HG03039 (cell line): Measurements from ENCODE around the gene DOCK11.

Experiments used
- ATAC-seq: cut with Tn5 transposase; IDR thresholded peaks from one replicate; pipeline ENCODE4 v1.9.1; 2021; ENCODE audit warnings: mild to moderate bottlenecking, moderate library complexity; ENCODE audit not compliant: unreplicated experiment

The DOCK11 gene

DNA sequence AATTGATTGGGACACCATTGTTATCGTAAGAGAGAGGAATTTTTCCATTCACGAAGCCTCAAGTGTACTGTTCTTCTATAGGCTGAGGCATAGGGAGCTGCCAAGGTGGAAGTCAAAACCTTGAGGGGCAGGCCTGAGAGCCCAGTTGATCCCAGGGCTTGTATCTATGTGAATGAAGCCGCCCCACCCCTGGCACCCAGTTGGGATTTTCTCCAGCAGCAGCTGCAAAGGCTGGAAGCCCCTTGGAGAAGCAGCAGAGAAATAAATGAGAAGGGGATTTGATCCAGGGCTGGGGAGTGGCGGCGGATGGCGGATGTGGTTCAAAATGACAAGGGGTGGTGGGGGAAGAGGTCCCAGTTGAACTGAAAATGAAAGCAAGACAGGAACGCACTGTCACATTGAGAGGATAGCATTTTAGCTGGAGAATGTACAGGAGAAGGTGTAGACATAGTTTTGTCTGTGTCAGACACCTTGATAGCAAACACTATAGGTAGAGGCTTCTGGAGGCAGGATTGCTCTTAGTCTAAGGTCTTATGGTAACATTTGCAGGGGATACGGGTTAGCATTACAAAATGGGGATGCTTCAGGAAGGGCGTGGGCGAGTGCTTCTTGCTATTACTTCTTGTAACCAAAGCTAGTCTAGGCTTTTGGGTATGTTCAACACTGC lies 32.6 kb downstream of the DOCK11 start:
- ATAC-seq: peak; percentile 56

DNA sequence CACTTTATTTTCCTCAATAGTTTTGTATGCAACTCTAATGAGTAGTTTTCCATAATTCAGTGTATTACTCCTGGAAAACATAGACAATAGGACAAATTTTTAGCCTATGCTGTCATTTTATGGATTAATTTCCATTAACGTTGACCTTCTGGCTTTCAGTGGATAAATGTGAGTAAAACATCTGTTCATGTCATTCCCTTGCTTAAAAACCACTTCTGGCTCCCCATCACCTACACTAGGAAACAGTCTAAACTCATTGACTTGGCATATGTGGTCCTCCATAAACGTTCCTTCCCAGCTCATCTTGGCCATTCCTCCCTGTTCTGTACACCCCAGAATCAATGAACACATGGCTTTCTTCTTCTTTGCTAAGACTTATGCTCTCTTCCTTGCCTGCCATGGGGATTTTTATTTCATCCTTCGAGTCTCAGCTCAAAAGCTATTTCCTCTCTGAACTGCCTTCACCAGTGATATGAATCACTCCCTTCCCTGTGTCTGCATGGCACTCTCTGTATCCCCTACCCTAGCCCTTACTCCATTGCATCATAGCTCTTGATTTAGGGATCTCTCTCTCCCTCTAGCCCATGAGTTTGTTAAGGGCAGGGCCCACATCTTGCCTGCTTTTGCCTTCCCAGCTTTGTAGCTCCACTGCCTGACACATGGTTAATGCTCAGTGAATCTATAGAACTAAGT lies 34.8 kb downstream of the DOCK11 start:
- no peak for ATAC-seq

DNA sequence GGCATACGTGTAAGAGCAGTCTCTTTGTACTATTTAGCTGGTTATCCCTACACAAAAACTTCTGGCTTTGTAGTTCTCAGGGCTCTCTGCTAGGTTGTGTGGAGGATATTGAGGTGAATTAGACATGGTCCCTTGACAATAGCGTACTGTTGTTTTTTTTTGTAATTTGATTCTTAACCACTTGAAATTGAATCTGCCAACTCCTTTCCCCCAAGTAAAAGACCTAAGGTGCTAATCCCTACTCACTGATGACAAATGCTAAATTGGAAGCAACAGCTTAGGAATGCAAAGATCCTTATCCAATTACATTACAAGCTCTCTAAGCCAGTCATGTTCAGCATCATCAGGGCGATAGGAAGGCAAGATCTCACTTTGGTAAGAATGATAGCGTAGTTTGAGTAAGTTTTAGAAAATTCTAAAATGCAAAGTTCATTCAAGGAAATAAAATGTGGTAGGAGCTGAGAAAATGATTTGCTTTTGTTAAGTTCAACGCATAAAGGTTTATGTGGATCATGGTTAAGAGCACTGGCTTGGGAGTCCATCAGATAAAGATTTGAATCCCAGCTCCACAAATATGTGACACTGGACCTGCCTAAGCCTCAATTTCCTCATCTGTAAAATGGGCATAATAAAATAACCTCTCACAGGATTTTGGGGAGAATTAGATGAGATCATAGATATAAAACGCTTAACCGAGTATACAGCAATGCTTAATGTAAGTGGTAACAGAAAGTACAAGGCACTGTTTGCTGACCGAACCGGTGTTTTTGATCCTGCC lies 39.3 kb downstream of the DOCK11 start:
- no peak for ATAC-seq

DNA sequence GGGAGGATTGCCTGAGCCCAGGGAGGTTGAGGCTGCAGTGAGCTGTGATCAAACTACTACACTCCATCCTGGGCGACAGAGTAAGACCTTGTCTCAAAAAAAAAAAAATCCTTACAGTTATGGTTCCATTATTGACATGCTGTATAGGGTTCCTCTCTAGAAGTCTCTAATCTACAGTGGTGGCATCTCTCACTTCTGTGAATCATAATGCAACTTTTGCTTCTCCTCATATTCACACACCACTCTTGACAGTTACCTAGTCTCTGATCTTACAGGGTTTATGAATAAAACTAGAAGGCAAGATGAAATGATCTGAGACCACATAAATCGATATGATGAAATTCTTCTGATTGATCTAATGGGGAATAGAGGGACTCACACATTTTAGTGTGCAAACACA lies 40.6 kb downstream of the DOCK11 start:
- ATAC-seq: peak; percentile 68

DNA sequence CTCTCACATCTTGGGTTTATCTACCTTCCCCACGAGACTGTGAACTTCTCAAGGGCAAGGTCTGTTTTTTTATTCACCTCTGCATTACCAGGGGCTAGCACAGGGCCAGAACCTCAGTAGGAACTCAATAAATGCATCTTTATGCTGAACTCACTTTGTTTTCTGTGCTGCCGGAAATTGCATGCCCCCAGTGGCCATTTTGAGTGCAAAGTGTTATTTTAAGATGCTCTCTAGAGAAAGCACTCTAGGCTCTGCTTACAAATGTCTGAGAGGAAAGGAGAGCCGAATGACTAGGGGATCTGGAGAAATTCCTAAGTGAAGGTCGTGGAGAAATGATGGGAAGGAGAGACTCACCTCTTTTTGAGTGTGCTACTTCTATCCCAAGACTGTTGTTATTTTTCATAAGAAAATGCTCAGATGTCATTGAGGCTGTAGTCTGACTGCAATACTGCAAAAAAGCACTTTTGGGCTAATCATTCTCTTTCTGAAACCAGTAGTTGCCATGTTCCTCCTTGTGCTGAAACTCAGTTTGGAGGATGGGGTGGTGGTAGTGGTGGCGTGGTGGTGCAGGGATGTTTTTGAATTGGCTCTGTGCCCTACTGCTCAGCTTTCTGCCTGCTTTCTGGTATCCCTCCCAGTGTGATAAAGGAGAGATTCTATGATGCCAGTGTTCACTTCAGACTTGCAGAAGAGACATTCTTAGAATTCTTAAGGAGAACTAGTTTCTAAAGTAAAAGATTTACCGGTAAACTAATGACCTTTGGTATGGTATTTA lies 41.3 kb downstream of the DOCK11 start:
- peak; percentile 44 for ATAC-seq

DNA sequence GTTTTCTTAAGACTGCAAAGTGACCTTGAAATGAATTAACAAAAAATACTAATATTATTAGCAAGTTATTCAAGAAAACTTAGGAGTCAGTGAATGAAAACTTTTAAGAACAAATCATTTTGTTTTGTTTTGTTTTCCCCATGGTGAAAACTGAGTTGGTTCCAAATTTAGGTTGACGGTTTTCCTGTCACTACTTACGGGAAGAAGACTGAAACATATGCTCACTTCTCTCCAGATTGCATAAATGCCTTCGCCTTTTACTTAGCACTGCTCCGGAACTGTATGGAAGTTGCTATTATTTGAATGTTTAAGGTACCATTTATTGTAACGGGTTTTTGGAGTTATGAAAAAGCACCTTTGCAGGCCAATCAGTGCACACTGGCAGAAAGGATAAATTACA lies 42.8 kb downstream of the DOCK11 start:
- ATAC-seq: no peak

DNA sequence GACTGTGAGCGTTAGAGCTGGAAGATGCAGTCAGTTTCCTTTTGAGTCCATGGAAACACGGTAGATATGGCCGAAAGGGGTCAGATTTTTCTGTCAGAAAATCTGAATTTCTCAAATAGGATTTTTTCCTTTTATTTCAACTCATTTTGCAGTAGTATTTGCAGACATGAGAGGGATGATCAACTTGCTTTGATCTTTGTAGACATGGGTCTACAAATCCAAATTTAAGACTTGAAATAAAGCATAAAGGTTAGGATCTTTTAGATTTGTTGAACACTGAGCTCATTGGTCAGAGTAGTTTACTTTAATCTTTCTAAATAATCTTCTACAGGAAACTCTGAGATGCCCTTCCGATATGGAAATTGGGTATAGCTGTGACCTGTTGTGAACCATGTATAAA lies 44.7 kb downstream of the DOCK11 start:
- ATAC-seq: no peak

DNA sequence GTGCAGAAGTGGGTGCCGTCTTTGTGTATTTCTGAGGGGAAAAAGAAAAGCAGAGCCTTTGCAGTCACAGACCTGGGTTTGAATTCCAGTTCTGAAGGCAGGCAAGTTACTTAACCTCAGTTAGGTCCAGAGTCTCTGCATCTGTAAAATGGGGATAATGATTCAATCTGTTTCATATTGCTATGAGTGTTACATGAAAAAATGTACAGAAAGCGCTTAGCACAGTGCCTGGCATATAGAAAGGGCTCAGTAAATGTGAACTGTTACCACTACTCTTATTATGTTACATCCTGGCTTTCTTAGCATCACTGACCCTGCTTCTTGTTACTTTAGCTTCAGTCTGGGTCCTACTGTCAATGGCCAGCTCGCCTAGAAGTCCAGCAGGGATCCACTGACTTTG lies 45.9 kb downstream of the DOCK11 start:
- no peak for ATAC-seq

DNA sequence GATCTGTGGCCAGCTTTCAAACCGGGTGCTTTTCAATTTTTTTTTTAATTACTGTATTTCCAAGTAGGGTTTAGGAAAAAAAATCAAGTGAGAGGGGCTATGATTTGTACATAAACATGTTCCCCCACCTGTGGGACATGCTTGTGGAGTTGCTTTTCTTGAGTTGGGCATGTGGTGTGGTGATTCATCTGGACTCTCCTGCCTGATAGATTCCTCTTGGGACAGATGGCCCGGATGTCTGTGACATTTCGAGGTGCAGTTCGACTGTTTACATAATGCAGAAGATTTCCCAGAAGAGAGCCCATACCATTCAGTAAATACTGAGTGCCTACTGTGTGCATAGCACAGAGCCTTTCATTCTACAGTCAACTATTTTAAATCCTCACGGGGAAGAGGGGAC lies 49.9 kb downstream of the DOCK11 start:
- no peak for ATAC-seq

DNA sequence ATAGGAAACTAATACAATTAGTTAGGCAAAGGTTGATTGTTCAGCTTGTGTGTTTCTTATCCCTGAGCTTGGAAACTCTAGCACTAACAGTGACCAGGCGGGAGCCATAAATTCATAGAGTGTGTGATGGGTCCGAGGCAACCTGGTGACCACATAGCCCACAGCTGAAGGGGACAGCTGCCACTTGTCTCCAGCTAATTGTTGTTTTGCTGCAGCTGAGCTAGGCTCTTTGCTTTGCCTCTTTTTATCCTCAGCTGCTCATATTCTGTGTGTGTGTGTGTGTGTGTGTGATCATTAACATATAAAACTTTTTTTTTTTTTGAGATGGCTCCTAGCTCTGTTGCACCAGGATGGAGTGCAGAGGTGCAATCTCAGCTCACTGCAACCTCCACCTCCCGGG lies 53.2 kb downstream of the DOCK11 start:
- no peak for ATAC-seq

DNA sequence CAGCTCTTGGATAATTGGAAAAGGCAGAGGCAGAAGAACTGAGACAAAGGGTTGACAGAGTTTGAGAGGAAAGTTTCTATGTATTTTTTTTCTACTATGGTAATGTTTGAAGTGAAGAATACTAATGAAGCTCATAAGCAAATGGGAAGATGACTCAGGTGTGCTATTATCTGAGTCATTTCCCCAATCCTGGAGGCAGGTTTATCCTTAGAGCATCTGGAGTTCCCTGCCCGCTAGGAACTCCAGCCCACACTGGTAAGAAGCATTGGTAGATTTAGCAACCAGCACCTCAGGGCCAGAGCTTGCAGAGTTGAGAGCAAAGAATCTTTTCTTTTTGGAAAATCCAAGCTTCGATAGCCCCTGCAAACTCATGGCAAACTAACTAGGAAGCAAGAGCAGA lies 55.2 kb downstream of the DOCK11 start:
- ATAC-seq: no peak

DNA sequence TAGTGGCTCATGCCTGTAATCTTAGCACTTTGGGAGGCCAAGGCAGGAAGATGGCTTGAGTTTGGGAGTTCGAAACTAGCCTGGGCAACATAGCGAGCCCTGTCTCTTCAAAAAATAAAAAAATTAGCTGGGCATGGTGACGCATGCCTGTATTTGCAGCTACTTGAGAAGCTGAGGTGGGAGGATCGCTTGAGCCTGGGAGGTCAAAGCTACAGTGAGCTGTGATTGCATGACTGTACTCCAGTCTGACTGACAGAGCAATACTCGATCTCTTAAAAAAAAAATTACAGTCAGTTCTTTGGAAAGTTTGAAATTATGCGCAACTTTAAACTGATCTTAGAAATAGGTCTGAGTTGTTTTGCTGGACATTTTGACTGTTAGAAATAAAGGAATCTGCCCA lies 55.8 kb downstream of the DOCK11 start:
- no peak for ATAC-seq

DNA sequence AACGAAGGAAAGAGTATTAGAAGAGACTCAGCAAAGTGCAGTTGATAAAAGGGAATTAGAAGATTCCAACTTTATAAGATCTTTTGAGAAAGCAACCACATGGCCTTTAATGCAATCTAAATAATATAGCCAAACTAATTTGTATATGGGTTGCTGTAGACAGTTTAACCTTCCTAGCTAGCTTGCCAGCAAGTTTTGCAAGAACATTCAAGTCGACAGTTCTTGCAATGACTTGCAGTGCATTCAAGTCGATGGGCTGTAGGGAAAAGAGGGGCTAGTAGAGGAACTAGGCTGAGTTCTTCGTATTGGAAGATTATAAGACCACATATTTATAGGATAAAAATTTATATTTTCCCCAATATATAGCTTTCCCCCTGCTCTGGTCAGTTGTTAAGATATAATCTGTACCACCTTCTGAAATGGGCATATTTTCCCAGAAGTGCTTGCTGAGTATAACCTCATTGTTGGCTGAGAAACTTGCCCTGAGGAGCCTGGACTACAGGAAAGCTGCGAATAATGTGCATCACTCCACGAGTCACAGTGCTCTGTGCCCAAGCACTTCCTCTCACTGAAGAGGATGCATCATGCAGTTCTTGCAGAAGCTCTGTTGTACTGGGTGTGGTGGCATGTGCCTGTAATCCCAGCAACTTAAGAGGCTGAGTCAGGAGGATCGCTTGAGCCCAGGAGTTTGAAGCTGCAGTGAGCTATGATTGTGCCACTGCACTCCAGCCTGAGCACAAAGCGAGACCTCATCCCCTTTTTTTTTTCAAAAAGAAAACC lies 56.7 kb downstream of the DOCK11 start:
- no peak for ATAC-seq

DNA sequence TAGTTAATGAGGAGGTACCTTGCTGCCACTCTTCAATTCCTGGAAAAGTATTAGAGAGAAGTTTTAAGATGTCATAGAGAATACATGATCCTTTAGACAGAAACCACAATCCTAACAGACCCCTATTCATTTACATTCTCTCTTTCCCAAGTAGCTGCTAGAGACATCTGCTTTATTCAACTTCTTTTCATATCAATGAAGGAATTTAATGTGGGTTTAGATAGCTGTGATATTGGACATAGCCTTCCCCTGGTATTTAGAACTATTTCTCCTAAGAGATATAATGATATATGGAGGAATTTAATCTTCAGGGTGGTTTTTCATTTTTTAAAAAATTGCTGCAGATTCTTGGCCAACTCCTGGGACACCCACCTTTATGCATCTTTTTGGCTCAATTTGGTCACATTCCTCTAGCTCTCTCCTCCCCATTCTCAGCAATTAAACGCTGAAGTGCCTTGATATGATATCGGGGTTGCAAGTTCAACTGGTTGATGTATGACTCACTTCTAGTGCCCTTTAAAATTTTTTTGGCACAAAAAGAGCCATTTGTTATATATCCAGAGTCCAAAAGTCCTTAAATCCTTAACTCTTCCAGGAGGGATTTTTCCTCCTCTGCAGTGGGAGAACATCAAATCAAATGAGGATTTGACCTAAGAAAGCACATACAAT lies 57.6 kb downstream of the DOCK11 start:
- ATAC-seq: no peak

DNA sequence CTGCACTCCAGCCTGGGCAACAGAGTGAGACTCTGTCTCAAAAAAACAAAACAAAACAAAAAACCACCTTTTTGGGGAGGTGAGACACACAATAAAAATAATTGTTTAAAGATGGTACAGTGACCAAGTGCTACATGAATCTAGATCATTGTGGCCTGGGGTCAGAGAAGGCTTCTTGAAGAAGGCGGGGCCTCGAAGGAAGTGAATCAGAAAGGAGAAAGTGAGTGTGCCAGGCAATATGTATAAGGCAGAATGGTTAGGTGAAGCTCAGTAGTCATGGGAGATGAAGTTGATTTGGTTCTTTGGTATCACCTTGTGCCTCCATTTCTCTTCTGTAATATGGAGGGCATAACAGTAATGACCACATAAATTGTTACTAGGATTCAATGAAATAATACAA lies 58.9 kb downstream of the DOCK11 start:
- no peak for ATAC-seq

DNA sequence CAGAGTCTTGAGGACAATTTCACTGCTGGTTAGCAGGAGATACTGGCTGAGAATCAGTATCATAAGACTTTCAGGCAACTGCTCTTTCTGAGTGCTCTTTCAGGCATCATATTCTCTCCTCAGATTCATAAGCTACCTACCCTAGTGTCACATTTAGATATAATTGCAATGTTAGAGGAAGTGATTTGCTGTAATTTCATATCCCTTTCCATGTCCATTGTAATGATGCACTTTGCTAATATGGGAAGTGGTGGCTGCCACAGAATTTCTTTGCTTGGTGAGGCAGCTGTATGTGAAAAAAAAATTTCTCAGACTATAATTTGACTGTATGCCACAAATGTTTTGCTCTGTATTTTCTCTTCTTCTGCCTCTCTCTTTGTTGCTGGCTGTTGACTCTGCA lies 63.3 kb downstream of the DOCK11 start:
- ATAC-seq: no peak

DNA sequence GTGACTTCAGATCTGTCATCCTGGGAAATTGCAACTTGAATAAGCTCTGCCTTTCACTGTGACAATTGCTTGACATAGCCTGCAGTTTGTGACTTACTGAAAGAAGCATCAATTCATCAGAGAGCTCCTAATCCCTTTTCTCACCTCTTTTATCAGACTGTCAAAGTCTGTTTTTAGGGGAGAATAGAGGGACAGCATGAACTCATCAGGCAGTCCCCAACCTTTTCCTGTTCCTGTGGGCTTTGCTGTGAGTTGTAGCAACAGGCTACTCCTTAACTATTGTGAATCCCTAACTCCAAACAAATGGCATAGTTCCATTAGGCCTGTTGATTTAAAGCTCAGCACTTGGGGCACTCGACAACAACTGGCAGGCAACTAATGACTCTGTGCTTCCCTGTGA lies 64.9 kb downstream of the DOCK11 start:
- no peak for ATAC-seq

DNA sequence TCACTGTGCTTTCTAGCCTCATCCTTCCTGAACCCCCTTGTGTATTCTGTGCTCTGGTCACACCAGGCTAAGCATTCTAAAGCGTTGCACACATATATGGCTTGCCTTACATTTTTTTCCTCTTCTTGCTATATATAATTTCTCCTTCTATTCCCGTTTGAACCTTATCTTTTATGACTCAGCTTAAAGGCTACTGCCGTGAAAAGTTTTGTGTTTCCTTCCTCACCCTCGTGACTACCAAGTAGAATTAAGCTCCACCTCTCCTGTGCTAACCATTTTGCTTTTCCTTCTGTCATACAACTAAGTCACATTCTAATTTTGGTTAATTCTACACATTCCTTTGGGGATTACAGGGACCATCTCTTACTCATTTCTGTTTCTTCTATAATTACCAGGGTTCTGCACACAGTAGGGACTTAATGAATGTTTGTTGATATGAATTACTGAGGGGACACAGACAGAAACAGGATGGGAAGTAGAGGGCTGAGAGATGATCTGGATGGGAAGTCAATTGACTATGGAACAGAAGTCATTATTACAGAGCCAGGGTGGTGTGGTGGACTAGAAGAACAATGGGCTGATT lies 67.1 kb downstream of the DOCK11 start:
- no peak for ATAC-seq

DNA sequence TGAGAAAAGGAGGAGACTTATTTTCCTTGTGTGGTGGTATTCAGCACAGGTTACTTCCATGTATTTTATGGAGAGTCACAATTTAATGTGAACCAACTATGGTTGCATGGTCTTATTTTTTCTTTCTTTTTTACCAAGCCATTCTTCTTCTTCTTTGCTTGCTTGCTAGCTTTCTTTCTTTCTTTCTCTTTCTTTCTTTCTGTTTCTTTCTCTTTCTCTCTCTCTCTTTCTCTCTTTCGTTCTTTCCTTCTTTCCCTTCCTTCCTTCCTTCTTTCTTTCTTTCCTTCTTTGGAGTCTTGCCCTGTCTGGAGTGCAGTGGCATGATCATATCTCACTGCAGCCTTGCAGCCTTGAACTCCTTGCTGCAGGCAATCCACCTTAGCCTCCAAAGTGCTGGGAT lies 68.9 kb downstream of the DOCK11 start:
- no peak for ATAC-seq

DNA sequence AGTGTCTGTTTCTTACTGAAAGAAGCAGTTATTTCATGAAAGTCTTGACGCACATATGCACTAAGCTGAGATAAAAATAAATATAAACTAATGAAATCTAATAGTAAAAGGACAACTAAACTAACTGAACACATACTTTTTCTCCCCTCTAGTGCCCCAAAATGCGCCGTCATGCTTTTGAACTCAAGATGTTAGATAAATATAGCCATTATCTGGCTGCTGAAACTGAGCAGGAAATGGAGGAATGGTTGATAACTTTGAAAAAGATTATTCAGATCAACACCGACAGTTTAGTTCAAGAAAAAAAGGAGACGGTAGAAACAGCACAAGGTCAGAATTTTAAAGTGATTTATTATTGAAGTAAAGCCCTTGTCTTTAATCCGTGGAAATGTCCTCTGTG lies 70.2 kb downstream of the DOCK11 start:
- ATAC-seq: no peak
